ENCODE data around the gene COG6. TPM values are rescaled to one million over a fixed set of nuclear protein-coding genes. Genes with fewer than 3 reads are reported as not detected.

Gene COG6
- total and polyA plus RNA-seq, 2 of the 8 experiments (the other 6 are each of a cell fraction or from before 2014, with no cell fraction given): 8.8 to 22.3 TPM

GRCh38 chr13:39676315-39676876 lies 20.9 kb downstream of the COG6 start:
- no peak overlapping the region for H2BK12ac ChIP-seq (ENCODE audit: low read depth, low read length)
- H3K27ac ChIP-seq (ENCODE audit: low read depth, low read length): no peak overlapping the region
- CTCF ChIA-PET (ENCODE audit: partially characterized antibody): interaction anchor here (0.5 to 1.8 kb wide), 4 partner anchors 259 to 541 kb away, joined by 3 to 5 read pairs (median 4); no protein-coding TSS in a partner anchor
- POLR2A ChIA-PET (ENCODE audit: partially characterized antibody): no interaction called here
- no peaks in the 10 kb centered on the region for H3K23me2 ChIP-seq (ENCODE audit: low read depth, low read length)
- H3K9ac ChIP-seq (replicated peaks in 1 of 4; ENCODE audit: extremely low read depth in 1 of 4, low read depth in 3 of 4, low read length in 3 of 4): no peak overlapping the region
- no peaks in the 10 kb centered on the region for H3K4me1 ChIP-seq (replicated peaks in 1 of 4; ENCODE audit: control insufficient read depth in 3 of 4, insufficient read depth in 4 of 4, low read length in 3 of 4)
- H3K4me2 ChIP-seq (ENCODE audit: insufficient read depth in 1 of 2, low read depth in 2 of 2, low read length in 2 of 2): no peak overlapping the region
- no peak overlapping the region for H2BK20ac ChIP-seq (ENCODE audit: low read length)
- no peak overlapping the region for H2AK5ac ChIP-seq (ENCODE audit: low read depth, low read length)
- H2BK15ac ChIP-seq (ENCODE audit: low read length): no peak overlapping the region
- H4K5ac ChIP-seq (ENCODE audit: insufficient read length, low read depth, low read length): no peak overlapping the region
- DNase-seq (ENCODE audit: low read depth in 1 of 2, low spot score in 2 of 2): no peak
- no peak overlapping the region for H2BK5ac ChIP-seq (ENCODE audit: low read depth, low read length)
- no peak overlapping the region for H4K91ac ChIP-seq (replicated peaks; ENCODE audit: insufficient read length, low read length)
- no peak overlapping the region for H2BK120ac ChIP-seq (replicated peaks; ENCODE audit: low read depth, low read length)
- no peaks in the 10 kb centered on the region for H3K9me3 ChIP-seq (ENCODE audit: insufficient read depth in 2 of 2, low read depth in 1 of 2, low read length in 1 of 2)
- no peak overlapping the region for H3K56ac ChIP-seq (replicated peaks; ENCODE audit: insufficient read length, low read depth, low read length)
- no peak overlapping the region for H3K14ac ChIP-seq (ENCODE audit: insufficient read length)
- peaks cover 2 to 18% (median 6%) of the 10 kb centered on the region in 4 experiments; a peak in 6 of 8 replicates for H3K36me3 ChIP-seq (ENCODE audit: control insufficient read depth in 2 of 4, insufficient read depth in 4 of 4, low read length in 3 of 4)
- no peak overlapping the region for H4K8ac ChIP-seq (ENCODE audit: extremely low read depth, insufficient read depth, low read length)
- 92% methylated on average over 1 of the region's 1 CpG; no CpG with 5 or more reads in 1 of the 2 experiments for WGBS, 2 experiments (ENCODE audit: extremely low coverage in 1 of 2, insufficient coverage in 1 of 2, insufficient read length in 1 of 2, insufficient replicate concordance in 2 of 2, low coverage in 1 of 2, low lambda C conversion rate in 2 of 2, missing lambda C conversion rate in 1 of 2)
- no peak overlapping the region for H2AFZ ChIP-seq (ENCODE audit: low read length)
- no peaks in the 10 kb centered on the region for H3K27me3 ChIP-seq (replicated peaks in 1 of 4; ENCODE audit: control insufficient read depth in 3 of 4, extremely low read depth in 1 of 4, insufficient read depth in 3 of 4, low read length in 3 of 4)
- H3K79me2 ChIP-seq (ENCODE audit: control insufficient read depth in 1 of 2, insufficient read depth in 2 of 2, low read length in 2 of 2): no peaks in the 10 kb centered on the region
- no peak for FAIRE-seq
- H3K18ac ChIP-seq (ENCODE audit: extremely low read depth, low read length): no peak overlapping the region
- H3K23ac ChIP-seq (ENCODE audit: insufficient read length): no peak overlapping the region
- peak in 1 of 2 experiments; percentile 47 for TF ChIP-seq RAD21 (IDR thresholded peaks at IDR 0.05 in 1 of 2, conservative IDR thresholded peaks at IDR 0.05 in 1 of 2; ENCODE audit: low read depth in 2 of 2, low read length in 2 of 2)
- no peak for TF ChIP-seq BRCA1 (IDR thresholded peaks at IDR 0.05; ENCODE audit: low read depth, low read length)
- TF ChIP-seq KDM1A (IDR thresholded peaks at IDR 0.05; ENCODE audit: borderline replicate concordance, low read length): no peak
- H3K4me3 ChIP-seq (ENCODE audit: extremely low read depth in 1 of 4, insufficient read depth in 2 of 4, low read depth in 3 of 4, low read length in 4 of 4): no peak overlapping the region
- no peaks in the 10 kb centered on the region for H3K79me1 ChIP-seq (ENCODE audit: low read depth, low read length)
- H4K20me1 ChIP-seq (replicated peaks in 1 of 2; ENCODE audit: control insufficient read depth in 1 of 2, insufficient read depth in 2 of 2, low read length in 2 of 2): no peaks in the 10 kb centered on the region
- no peak overlapping the region for H3K4ac ChIP-seq (replicated peaks; ENCODE audit: insufficient read length, low read depth, low read length)
